HG02870 (cell line): ENCODE data around the gene C8A.

Experiments used
- ATAC-seq: cut with Tn5 transposase; IDR thresholded peaks from one replicate; pipeline ENCODE4 v1.9.1; 2021; ENCODE audit warnings: mild to moderate bottlenecking, moderate library complexity; ENCODE audit not compliant: unreplicated experiment

Gene C8A

DNA sequence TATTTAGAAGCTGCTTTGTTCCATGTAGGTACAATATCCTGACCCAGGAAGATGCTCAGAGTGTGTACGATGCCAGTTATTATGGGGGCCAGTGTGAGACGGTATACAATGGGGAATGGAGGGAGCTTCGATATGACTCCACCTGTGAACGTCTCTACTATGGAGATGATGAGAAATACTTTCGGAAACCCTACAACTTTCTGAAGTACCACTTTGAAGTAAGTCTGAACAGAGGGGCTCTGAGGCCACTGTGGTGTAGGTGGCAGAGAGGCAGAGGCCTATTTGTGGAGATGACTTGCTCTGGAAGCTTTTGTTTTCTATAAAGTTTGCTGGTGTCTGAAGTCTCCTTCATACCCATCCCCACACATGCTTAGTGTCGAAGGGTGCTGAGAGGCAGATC, 26.8 kb downstream of the C8A start:
- no peak for ATAC-seq

DNA sequence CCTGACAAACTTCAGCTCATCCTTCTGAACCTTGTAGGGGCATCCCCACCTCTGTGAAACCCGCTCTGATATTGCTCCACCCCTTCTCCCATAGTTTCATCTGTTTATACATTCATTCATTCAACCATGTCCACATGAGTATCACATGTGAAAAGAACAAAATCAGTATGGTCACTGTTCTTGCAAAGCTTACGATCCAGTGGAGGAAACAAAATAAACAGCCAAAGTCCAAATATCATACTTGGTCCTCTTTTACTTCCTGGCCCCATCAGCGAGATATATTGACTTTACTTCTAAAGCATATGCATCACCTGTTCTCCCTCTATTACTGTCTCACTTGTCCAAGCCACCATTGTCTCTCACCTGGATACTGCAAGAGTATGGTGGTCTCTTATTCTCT, 35.6 kb downstream of the C8A start:
- ATAC-seq: no peak

DNA sequence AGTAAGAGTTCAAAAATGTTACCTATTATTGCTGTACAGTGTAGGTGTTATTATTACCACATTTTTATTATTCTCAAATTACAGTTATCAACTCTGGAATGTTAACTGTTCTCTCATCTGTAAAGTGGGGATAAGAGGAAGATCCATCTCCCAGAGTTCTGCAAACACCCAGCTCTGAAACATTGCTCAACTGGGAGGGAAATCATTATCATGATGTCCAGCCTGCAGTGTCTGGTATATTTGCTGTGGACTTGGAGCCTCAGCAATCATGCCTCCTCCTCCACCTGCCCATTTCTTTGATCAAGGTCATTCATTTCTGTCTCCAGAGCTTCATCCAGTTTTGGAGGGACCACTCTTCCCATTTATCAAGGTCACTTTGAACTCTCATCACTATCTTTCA, 39.4 kb downstream of the C8A start:
- no peak for ATAC-seq

DNA sequence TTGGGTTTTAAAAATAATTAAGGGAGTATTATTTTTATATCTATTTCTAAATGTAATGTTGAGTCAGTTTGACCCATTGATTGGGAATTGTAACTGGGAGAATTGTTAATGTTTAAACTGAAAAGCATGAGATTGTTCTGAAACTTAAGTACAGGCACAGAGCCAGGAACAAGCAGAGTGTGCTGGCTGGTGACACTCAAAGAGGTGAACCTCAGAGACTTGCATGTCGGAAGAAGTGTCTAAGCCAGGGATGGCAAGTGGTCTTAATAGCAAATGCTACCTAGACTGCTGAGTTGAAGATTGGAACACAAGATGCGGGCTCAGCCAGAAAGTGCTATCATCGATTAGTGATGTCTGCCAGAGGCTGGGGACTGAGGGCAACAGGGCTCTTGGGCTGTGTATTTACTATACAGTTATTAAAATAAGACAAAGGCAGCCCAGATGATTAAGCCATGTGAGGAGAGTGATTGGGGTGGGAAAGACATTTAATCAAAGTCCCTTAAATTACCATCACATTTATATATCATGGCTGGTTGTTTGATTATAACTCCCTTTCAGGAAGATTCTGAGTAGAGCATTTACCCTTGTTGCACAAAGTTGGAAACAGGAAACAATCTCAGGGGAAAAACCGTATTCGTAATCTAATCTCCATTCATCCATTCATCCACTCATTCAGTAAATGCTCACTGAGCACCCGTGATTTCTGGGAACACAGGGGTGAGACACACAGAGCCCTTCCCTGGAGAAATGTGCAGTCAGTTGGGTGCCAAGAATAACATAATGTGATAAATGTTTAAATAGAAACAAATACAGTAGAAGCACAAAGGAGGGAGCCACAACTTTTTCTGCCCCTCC, 42.8 kb downstream of the C8A start:
- ATAC-seq: no peak

DNA sequence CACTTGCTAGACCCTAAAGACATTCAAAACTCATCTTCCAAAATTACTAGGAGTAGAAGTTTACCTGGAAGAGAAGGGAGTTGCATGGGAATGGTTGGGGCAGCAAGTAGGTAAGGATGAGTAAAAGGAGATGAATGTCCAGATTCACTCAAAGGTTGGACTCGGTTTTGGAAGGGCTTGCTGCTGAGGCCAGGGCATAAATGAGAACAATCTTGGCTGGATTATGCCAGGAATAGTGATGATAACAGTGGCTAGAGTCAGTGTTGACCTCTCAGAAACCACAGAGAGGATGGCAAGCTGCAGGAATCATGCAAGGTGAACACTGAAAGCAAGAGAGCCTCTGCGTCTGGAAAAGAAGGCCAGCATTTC, 43.4 kb downstream of the C8A start:
- no peak for ATAC-seq

DNA sequence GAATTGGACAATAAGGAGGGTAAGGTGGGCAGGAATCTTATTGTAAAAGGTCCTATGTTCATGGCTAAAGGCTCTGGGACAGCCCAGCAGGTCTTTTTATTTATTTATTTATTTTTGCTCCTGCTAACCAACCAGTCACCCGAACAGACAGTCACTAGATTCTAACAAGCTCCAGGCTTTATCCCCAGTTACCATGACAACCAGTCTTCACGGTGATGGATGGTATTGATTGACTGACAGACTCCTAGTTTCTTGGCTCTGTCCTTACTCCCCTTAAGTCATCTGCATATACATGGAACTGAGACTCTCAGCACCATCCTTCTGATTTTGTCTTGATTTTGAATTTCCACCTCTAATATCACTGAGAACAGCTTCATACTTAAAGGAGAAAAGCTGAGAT, 44.3 kb downstream of the C8A start:
- no peak for ATAC-seq

DNA sequence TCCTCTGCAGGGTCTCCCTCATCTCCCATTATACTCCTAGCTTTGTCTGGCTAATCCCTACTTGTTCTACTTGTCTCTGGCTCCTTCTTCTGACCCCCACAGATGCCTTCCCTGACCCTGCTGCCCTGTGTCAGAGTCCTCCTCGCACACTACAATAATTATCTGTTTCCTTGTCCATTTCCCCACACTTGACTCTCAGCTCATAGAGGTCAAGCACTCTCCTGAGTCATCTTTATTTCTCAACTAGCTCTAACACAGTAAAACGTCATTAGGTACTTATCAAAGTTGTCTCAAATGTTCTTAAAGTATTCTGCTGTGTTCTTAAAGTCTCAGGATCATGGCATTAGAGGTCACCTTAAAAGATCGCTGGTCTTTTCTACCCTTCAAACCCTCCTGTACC, 47.1 kb downstream of the C8A start:
- ATAC-seq: no peak

DNA sequence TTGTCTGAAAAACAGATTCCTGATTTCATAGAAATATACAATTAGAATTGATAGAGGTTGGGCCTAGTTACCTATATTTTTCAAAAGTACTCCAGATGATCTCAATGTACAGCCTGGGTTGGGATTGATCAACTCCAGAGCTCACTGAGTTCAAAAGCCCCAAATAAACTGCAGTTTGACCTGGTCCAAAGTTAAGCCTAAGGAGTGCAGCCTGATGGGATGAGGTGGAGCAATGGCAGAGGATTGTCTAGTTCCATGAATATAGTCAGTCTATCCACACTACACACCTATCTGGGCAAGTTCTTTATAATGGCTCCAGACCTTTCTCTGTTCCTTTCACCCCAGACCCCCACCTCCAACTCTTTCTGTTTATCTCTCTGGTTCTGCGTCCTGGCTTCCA, 49.2 kb downstream of the C8A start:
- ATAC-seq: no peak

DNA sequence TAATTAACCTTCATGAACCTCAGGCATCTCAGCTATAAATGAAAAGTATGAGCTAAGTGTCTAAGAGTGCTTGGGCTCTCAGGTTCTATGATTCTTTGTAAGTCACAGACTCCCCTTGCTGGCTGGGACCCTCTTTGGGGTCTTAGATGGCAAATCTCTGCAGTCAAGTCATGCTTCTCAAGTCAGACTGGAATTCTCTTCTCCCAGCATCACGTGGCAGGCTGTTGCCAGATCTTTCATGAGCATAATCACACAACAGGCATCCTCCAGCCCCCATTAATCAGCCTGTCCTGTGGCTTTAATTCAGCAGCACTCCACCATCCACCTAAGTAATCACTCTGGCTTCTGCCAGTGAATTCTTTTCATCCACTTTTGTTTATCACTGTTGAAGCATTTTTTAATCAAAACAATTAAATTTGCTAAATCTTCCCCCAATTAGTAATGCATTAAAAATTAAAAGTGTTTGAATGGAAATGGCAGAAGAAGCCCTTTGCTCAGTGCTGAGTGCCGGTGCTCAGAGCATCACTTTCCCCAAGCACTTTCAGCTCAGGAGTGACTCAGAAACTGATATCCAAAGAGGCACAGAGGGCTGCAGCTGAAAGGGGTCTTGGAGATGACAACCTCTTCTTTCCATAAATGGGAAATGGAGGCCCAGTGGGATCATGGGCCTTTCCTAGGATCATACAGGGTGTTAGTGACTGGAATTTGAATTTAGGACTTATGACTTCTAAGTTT, 50.2 kb downstream of the C8A start:
- no peak for ATAC-seq

DNA sequence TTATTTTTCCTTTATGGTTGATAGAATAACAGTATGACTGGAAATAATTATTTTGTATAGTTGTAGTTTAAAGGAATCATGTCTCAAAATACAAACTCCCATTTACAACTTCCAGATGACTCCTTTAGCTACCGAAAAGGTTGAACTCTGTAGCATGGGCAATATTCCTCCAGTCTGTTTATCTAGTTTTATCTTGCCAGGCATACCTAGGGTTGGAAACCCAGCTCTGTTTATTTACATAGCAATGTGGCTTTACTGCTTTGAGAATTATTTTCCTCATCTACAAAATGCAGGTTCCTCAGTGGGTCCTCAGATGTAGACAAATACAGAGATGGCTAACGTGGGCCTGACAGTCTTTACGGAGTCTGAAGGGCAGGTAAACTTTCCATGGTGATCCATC, 51.1 kb downstream of the C8A start:
- no peak for ATAC-seq

DNA sequence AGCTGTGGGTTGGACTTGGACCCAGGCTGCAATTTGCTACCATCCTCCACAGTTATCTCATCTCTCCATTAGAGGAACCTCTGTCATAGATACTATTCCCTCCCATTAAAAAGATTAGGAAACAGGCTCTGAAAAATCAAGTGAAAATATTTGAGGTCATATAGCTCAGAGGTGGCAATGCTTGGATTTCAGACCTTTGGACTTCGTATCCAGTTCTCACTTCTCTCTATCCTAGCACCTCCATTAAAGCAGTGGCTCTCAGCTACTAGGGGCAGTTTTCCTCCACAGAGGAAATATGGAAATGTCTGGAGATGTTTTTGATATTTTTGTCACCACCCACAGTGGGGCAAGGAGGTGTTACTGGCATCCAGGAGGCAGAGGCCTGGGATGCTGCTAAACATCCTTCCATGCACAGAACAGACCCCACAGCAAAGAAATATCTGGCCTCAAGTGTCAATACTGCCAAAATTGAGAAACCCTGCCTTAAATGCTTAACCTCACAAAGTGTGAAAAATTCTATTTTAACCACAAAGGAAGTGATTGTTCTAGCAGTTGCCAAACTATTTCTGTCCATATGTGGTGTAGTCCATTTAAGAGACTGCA, 54.1 kb downstream of the C8A start:
- no peak for ATAC-seq

DNA sequence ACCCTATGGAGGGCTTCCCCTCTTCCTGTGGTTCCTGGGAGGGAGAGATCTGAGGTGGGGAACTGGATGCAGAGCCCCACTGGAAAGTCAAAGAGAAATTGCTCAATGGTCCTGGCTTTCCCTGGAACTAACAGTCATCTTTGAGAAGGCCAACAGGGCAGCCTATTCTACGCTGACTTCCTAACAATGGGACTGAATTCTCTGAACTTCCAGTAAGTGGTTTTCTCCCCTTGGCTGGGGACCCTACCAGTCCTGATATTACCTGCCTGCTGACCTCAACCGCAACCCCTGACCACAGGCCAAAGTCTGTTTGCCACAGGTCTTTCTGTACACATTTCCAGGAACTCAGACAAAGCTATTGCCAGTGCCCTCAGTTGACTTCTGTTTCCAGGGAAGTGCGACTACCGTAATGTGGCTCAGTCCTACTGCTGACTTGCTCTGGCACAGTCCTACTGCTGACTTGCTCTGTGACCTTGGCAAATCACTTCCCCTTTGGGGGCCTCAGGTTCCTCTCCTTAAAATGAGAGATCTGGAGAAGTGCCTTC, 55.9 kb downstream of the C8A start:
- ATAC-seq: no peak

DNA sequence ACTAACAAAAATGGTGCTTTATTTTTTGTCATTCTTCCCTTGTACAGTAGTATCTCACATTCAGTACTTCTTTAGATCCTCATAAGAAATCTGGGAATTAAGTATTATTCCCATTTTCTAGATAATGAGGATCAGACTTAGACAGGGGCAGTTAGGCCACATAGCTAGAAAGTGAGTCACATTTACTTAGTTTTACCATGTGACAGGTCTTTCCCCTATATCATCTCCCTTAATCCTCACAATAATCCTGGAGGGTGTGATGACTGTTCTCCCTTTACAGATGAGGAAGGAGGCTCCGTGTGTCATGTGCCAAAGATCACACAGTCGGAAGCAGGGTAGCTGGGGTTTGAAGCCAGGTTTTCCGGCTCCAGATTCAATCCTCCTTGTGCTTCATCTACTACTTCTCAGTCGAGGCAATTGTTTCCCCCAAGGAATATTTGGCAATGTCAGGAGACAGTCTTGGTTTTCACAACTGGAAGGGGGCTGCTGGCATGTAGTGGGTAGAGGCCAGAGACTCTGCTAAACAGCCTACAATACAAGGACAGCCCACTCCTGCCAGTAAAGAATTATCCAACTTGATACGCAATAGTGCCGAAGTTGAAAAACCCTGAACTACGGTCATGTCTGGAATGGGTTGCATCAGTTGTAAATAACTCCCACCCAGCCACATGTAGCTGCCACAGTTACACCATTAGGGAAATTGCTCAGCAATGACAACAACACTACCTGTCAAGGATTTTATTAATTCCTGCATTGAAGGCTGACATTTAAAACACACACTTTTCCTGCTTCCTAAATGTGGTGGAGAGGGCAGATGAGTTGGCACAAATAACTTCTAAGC, 56.7 kb downstream of the C8A start:
- ATAC-seq: no peak

DNA sequence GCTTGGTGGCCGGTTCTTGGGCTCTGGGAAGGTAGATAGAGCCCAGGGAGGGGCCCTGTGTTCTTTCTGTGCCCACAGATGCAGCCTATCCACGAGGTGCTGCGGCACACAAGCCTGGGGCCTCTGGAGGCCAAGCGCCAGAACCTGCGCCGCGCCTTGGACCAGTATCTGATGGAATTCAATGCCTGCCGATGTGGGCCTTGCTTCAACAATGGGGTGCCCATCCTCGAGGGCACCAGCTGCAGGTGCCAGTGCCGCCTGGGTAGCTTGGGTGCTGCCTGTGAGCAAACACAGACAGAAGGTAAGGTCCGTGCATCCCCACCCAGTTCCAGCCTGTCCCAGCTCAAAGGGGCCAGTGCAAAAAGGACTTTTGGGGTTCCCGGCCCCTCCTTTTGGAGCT, 57.7 kb downstream of the C8A start:
- ATAC-seq: no peak

DNA sequence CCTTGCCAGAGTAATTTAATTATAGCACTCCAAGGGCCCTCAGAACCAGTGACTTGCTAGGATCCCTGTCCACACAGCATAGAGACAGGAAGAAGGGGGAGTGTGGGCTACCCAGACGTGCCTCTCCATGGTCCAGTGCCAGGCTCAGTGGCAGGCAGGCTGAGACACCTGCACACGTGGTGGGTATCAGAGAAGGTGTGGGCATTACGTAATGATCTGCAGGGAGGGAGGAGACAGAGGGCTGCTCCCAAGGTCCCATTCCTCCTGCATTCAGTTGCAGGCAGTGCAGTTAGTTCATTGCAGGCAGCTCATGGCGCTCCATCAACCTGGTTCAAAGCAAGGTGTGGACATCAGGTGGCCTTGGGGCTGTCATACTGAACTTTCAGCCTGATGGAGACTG, 61.4 kb downstream of the C8A start:
- no peak for ATAC-seq

DNA sequence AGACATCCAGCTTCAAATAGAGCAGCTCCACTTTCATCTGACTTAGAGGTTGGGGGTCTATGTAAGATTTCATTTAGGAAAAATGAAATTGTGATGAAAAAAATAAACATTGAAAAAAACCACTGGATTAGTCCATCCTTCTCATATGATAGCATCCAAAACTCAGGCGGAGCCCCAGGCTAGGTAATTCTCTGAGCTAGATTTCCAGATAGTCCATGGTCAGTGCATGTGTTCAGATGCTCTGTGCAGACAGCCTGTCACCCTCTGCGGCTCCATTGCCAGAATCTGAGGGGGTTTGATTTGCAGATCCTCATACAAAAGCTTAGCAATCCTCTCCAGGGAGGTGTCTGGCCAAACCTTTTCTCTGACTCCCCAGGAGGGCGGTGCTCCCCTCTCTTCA, 62.0 kb downstream of the C8A start:
- ATAC-seq: no peak

DNA sequence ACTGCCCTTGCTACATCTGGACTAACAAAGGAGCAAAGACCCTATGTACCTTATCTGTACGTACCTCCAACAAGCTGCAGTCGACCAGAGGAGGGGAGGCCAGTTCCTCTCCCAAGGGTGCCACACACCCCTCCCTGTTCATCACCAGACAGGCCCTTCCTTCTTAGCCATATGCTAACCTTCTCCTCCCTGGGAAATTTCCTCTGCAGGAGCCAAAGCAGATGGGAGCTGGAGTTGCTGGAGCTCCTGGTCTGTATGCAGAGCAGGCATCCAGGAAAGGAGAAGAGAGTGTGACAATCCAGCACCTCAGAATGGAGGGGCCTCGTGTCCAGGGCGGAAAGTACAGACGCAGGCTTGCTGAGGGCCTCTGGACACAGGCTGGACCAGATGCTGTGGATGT, 62.8 kb downstream of the C8A start:
- ATAC-seq: no peak

DNA sequence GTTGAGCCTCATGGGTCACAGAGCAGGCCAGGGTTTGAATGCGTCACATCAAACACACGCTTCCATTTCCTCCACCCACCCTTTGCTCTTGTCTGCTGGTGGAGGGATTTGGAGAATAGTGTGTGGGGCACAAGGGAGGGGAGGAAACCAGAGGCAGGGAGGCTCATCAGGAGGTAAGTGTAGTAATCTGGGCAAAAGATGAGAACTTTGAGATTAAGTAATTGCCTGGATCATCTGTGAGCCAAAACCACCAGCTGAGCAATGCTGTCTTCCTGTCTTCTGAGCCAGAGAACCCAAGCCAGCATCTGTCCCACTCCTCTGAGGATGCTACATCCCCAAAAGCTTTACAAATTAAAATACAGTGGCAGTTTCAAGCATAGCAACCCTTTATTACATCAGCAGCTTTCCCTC, 66.0 kb downstream of the C8A start:
- ATAC-seq: no peak

DNA sequence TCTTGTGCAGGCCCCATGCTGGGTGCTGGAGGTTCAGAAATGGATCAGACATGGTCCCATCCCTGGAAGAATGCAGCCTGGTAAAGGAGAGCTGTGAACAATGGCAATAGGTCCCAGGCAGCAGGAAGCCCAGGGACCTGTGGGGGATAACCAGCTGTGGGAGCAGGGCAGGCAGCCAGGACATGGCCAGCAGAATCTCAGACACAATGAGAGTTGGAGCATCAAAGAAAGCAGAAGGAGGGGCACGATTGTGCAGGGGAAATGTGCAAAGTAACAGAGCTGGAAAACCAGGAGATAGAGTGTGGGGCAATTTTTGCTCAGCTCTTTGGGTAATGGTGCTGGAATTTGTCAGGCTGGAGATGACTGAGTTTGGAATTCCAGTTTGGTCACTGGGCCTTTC, 66.9 kb downstream of the C8A start:
- no peak for ATAC-seq

DNA sequence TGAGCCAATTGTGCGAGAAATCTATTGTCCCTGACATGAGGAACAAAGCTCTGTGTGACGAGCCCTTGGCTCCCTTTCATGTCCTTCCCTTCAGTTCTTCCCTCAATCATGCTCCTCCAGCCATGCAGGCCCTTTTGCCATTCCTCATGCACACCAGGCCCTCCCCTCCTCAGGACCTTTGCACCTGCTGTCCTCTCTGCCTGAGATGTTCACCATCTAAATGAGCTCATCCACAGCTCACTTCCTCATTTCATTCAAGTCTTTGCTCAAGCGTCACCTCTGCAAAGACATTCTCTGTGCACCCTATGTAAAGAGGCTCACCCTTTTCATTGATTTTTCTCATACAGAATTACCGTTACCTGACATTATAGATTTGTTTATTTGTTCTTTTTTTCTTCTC, 67.5 kb downstream of the C8A start:
- no peak for ATAC-seq

DNA sequence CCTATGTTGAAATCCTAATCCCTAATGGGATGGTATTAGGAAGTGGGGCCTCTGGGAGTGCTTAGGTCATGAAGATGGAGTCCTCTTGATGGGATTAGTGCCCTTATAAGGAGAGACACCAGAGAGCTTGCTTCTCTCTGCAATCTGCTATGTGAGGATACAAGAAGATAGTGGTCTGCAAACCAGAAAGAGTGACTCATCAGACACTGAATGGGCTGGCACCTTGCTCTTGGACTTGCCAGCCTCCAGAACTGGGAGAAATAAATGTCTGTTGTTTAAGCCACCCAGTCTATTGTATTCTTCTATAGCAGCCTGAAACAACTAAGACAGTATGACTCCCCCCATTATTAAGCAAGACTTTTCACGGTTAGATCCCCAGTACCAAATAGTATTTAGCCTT, 67.9 kb downstream of the C8A start:
- no peak for ATAC-seq
